Breast epithelium (tissue), 3 donors: Measurements from ENCODE around the gene ZIC4.

ENCODE experiments used
- CTCF ChIP-seq, 3 donors: fragments of 450-650 bp; IDR thresholded peaks; one replicate each; pipeline ENCODE4 v1.5.1; 2016 to 2017; ENCODE audit warnings: antibody characterized with exemption in 3 of 3, mild to moderate bottlenecking in 3 of 3, moderate library complexity in 3 of 3
- POLR2AphosphoS5 ChIP-seq, 3 donors: sonication (generic); formaldehyde crosslinking; IDR thresholded peaks; one replicate each; pipeline ENCODE4 v1.6.1; 2017; ENCODE audit warnings: antibody characterized with exemption in 3 of 3

- TF ChIP-seq POLR2AphosphoS5 (IDR thresholded peaks at IDR 0.05) (no peak), CTCF (IDR thresholded peaks at IDR 0.05) (no peak)
These were observed 6.2 kb downstream of the ZIC4 start for GRCh38 chr3:147400111-147400510.
